MG63 (cell line): ENCODE measurements around the gene PGM2L1. TPM values are rescaled to one million over a fixed set of nuclear protein-coding genes. Genes with fewer than 3 reads are reported as not detected.

Source experiments
- DNase-seq: peaks from one replicate; pipeline ENCODE4 v3.0.0-alpha.2; 2020
- H3K27me3 ChIP-seq: fragments of 250-450 bp; sonication (Bioruptor Pico); 2 replicates; pipeline ENCODE4 v1.5.1; 2020; ENCODE audit warnings: mild to moderate bottlenecking, moderate library complexity
- H3K36me3 ChIP-seq: fragments of 250-450 bp; sonication (Bioruptor Pico); 2 replicates; pipeline ENCODE4 v1.5.1; 2020; ENCODE audit warnings: mild to moderate bottlenecking, moderate library complexity
- H3K4me3 ChIP-seq: fragments of 250-450 bp; sonication (Bioruptor Pico); 2 replicates; pipeline ENCODE4 v1.5.1; 2020; ENCODE audit warnings: mild to moderate bottlenecking, moderate library complexity
- H3K9me3 ChIP-seq: fragments of 250-450 bp; sonication (Bioruptor Pico); 2 replicates; pipeline ENCODE4 v1.5.1; 2020; ENCODE audit warnings: mild to moderate bottlenecking, moderate library complexity
- total RNA-seq: library from RNA; depleted of rRNA; stranded (reverse); fragments of >200 nt; shearing (Covaris generic); gene quantifications from 2 replicates; pipeline ENCODE4 v1.2.3, GENCODE V29; 2014; ENCODE audit warnings: low replicate concordance; rRNA removed

Gene PGM2L1
- total RNA-seq, 1 experiment from 2014 or later, result 0.92 TPM

GRCh38 chr11:74288161-74288560 lies 110.1 kb downstream of the PGM2L1 start:
- Histone ChIP-seq H3K36me3 (no peaks in the 10 kb centered on the region), H3K9me3 (no peaks in the 10 kb centered on the region), H3K27me3 (no peaks in the 10 kb centered on the region), H3K4me3 (no peak overlapping the region)
- DNase-seq, result peak; percentile 77

DNA sequence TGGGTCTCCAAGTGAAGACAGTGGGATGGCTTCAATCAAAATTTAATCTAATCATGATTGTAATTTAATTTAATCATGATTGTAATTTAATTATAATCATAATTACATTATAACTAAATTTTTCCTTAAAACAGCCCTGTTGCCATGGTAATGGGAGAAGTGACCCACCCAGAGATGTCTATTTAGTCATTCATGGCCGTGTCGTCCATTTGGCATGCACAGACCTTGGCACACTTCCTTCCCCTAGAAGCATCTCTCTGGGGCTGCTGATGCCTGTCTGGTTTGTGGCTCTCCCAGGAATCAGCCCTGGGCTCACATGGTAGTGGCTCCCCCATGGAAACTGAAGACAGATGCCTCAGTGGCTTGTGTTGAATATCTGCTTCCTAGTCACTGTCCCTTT lies 113.8 kb downstream of the PGM2L1 start:
- Histone ChIP-seq H3K27me3 (no peaks in the 10 kb centered on the region), H3K4me3 (no peak overlapping the region), H3K36me3 (no peaks in the 10 kb centered on the region), H3K9me3 (no peaks in the 10 kb centered on the region)
- DNase-seq, result peak; percentile 18

DNA sequence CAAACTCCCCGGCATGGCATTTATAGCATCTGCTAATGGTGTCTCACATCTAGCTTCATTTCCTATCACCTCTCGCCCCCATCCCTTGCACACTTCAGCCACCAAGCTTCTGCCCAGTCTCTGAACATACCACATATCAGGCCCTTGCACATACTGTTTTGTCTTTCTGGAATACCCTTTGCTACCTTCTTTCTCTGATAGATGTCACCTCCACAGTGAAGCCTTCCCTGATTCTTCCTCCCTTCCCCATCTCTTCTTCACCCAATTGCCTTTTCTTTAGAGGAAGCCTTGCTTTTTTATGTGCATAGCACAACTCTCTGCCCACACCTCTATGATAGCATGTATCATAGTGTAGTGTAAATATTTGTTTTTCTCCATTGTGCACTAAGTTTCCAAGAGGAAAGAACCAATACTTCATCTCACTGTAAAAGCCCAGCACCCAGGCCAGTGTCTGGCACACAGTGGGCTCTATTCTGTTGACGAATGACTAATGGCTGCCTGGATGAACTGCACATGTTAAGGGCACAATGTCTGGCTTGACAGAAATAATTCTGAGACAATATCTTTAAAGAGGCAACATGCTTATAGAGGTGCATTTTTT lies 114.6 kb downstream of the PGM2L1 start:
- H3K4me3 ChIP-seq, result no peak overlapping the region
- no peaks in the 10 kb centered on the region for H3K9me3 ChIP-seq
- no peaks in the 10 kb centered on the region for H3K36me3 ChIP-seq
- H3K27me3 ChIP-seq, result no peaks in the 10 kb centered on the region
- no peak for DNase-seq

- Histone ChIP-seq H3K9me3 (no peaks in the 10 kb centered on the region), H3K27me3 (no peaks in the 10 kb centered on the region), H3K4me3 (no peak overlapping the region), H3K36me3 (no peaks in the 10 kb centered on the region)
- no peak for DNase-seq
These were observed 115.3 kb downstream of the PGM2L1 start for GRCh38 chr11:74282914-74283371.

DNA sequence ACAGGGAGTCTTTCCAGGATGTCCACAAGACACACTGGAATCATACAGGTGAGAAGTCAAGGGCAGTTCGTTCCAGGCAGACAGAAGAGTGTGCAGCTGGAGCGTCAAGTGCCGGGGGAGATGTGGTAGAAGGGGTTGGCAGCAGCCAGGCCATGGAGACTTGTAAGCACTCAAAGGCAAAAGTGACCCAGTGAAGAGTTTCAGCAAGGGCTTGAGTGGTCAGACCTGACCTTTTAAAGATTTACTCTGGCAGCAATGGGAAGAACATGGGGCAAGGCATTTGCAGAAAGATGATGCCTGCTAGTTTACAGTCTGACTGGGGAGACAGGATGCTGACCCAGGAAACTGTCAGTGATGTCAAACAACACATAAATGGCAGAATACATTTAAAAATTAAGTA lies 115.8 kb downstream of the PGM2L1 start:
- Histone ChIP-seq H3K9me3 (no peaks in the 10 kb centered on the region), H3K36me3 (no peaks in the 10 kb centered on the region), H3K27me3 (no peaks in the 10 kb centered on the region), H3K4me3 (no peak overlapping the region)
- no peak for DNase-seq

- H3K36me3 ChIP-seq, result no peaks in the 10 kb centered on the region
These were observed 117.7 kb downstream of the PGM2L1 start for GRCh38 chr11:74280494-74280893.

More at GRCh38 chr11:74280494-74280893, 117.7 kb downstream of the PGM2L1 start:
- H3K9me3 ChIP-seq, result no peaks in the 10 kb centered on the region
- DNase-seq, result no peak
- H3K27me3 ChIP-seq, result no peaks in the 10 kb centered on the region
- H3K4me3 ChIP-seq, result no peak overlapping the region

Other genes with a start within 250 kb of the PGM2L1 start
- 5.8 and 7.8 TPM in 2 replicates for gene C2CD3, start 227.4 kb downstream of the PGM2L1 start, total RNA-seq
- gene PPME1, start 227.1 kb downstream of the PGM2L1 start, total RNA-seq, result 29.0 and 31.6 TPM in 2 replicates
- not detected in 2 replicates for gene P4HA3, start 86.8 kb downstream of the PGM2L1 start, total RNA-seq
- 1.1 and 2.9 TPM in 2 replicates for gene KCNE3, start 69.1 kb upstream of the PGM2L1 start, total RNA-seq
- gene LIPT2, start 95.3 kb upstream of the PGM2L1 start, total RNA-seq, result 2.1 and 5.3 TPM in 2 replicates
- gene POLD3, start 194.1 kb upstream of the PGM2L1 start, total RNA-seq, result 22.9 and 39.2 TPM in 2 replicates